ENCODE measurements around the gene N4BP2L2.

The N4BP2L2 gene

DNA sequence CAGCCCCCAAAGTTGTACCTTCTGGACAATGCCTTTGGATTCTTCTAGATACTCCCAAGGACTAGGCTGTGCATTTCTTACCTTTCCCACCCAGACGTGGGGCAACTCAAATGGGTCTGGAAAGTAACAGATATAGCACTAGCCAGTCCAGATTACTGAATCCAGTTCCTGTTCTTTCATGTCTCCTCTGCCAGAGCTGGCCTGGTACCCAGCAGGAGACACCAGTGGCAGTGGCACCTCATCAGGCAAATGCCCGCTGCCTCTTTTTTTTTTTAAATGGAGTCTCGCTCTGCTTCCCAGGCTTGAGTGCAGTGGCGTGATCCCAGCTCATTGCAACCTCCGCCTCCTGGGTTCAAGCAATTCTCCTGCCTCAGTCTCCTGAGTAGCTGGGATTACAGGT, 43.2 kb downstream of the N4BP2L2 start:
- H3K4me3 ChIP-seq (ENCODE audit: low read length): no peak overlapping the region
- no peak for DNase-seq (ENCODE audit: low read depth)
- TF ChIP-seq CTCF (conservative IDR thresholded peaks at IDR 0.05; ENCODE audit: low read depth, low read length): no peak

DNA sequence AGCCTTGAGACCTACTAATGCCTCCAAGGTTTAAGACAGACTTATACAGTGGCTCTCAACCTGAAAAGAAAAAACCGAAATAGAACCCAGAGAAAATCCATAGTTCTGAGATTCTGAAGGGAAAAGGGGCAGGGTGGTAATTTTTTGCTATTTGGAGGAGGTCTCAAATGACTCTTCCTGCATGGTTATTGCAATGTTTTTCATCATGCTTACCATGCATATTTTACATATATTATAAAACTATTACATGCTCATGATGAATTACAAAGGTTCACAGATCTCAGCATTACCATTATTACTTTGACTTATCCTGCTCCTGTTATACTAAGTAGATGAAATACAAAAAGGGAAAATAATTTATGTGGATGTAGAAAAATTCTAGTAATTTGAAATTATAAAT, 47.6 kb downstream of the N4BP2L2 start:
- no peak for TF ChIP-seq CTCF (conservative IDR thresholded peaks at IDR 0.05; ENCODE audit: low read depth, low read length)
- DNase-seq (ENCODE audit: low read depth): no peak
- H3K4me3 ChIP-seq (ENCODE audit: low read length): no peak overlapping the region

DNA sequence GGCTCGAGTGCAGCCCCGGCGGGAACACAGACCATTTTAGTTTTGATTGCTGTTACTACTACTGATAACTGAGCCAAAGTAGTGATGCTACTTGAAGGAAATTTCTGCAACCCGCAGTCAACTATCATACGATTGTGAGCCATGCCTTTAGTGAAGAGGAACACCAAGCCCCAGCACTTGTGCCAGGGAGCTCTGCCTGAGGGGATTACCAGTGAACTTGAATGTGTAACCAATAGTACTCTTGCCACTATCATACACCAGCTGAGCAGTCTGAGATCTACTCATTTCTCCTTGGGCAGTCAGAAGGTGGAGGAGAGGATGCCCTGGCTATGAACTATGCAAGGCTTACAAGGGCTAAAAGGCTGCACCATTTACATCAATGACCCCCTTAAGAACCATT, 61.7 kb downstream of the N4BP2L2 start:
- DNase-seq (ENCODE audit: low read depth): no peak
- no peak overlapping the region for H3K4me3 ChIP-seq (ENCODE audit: low read length)
- TF ChIP-seq CTCF (conservative IDR thresholded peaks at IDR 0.05; ENCODE audit: low read depth, low read length): no peak

DNA sequence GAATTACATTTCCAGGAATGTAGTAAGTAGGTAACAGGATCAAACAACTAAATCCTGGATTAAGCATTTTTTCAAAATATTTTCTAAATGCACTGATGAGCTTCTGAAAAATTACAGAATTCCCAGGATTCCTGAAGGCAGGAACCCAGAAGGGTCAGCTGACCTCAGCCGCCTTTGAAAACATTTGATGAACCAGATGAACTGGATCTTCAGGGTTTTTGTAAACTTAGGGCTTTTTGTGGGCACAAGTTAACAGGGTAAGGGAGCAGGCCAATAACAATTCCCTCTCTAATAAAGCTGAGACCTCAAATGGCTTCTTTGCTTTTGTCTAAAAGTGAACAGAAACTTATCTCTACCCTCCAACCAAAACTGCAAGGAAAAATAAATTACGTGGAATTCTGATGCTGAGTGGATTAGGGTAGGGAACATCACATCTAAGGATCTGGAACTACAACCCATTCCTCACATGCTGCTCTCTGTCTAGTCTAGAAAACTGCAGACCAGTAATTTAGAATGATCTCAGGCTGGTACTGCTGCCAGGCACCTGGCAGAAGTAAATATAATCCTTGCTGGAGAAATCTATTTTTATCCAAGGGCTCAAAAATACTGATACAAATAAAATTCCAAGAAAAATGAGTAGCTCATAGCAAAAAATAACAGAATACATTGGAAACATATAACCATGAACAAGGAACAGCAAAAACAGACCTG, 62.4 kb downstream of the N4BP2L2 start:
- TF ChIP-seq CTCF (conservative IDR thresholded peaks at IDR 0.05; ENCODE audit: low read depth, low read length): no peak
- peak; percentile 66 for DNase-seq (ENCODE audit: low read depth)
- H3K4me3 ChIP-seq (ENCODE audit: low read length): no peak overlapping the region

- H3K4me3 ChIP-seq (ENCODE audit: low read length): no peak overlapping the region
- DNase-seq (ENCODE audit: low read depth): peak; percentile 89
- no peak for TF ChIP-seq CTCF (conservative IDR thresholded peaks at IDR 0.05; ENCODE audit: low read depth, low read length)
These were observed 63.4 kb downstream of the N4BP2L2 start for GRCh38 chr13:32474999-32475792.

DNA sequence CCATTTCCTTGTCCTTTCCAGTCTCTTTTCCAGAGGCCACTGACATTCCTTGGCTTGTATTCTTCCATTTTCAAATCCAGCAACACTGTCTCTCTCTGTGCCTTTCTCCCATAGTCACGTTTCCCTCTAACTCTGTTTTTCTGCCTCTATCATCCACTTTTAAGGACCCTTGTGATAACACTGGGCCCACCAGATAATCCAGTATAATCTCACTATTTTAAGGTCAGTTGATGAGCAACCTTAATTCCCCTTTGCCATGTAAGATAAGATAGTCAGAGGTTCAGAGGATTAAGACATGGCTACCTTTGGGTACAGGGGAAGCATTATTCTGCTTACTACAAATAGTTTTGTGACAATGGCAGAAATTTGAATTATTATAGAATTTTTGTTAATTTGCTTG, 64.9 kb downstream of the N4BP2L2 start:
- no peak for DNase-seq (ENCODE audit: low read depth)
- TF ChIP-seq CTCF (conservative IDR thresholded peaks at IDR 0.05; ENCODE audit: low read depth, low read length): no peak
- no peak overlapping the region for H3K4me3 ChIP-seq (ENCODE audit: low read length)

DNA sequence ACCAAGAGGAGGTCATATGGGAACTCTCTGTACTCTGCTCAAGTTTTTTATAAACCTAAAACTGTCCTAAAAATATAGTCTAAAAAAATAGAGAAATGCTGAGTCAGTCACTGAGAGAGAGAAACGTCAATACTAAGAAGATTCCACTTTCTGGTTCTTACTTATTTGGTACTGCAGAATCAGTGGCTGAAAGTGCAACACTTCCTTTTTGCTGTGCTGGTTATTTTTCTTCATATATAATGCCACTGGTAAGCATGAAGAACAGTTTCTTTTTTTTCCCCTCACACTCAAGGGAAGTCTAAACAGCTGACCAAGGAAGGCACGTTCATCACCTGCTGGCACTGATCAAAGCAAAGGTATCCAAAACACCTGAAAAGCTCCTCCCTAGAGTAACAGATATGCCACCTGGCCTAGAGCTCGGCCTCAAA, 66.4 kb downstream of the N4BP2L2 start:
- TF ChIP-seq CTCF (conservative IDR thresholded peaks at IDR 0.05; ENCODE audit: low read depth, low read length): no peak
- DNase-seq (ENCODE audit: low read depth): no peak
- H3K4me3 ChIP-seq (ENCODE audit: low read length): no peak overlapping the region
